ENCODE data around the gene RTP5. TPM values are rescaled to one million over a fixed set of nuclear protein-coding genes. Genes with fewer than 3 reads are reported as not detected.

RTP5 gene
- total RNA-seq, 1 experiment from 2014 or later: not detected

GRCh38 chr2:241911551-241911950 lies 42.0 kb downstream of the RTP5 start:
- Histone ChIP-seq H3K9me3 (ENCODE audit: control insufficient read depth in 1 of 2, insufficient read depth in 1 of 2, low read depth in 1 of 2, low read length in 2 of 2) (no peaks in the 10 kb centered on the region), H4K20me1 (ENCODE audit: insufficient read depth) (no peaks in the 10 kb centered on the region), H3K27ac (ENCODE audit: low read depth, low read length) (no peak overlapping the region), H3K4me2 (ENCODE audit: low read length) (no peak overlapping the region), H3K79me2 (ENCODE audit: insufficient read depth, low read length) (no peaks in the 10 kb centered on the region), H2AFZ (ENCODE audit: low read depth, low read length, poor library complexity, severe bottlenecking) (no peak overlapping the region), H3K9ac (ENCODE audit: low read length) (no peak overlapping the region), H3K9me2 (ENCODE audit: insufficient read depth) (no peaks in the 10 kb centered on the region), H3K27me3 (ENCODE audit: insufficient read depth, low read length) (no peaks in the 10 kb centered on the region), H3K4me3 (replicated peaks in 1 of 2; ENCODE audit: low read depth in 1 of 2, low read length in 2 of 2) (no peak overlapping the region), H3K4me1 (ENCODE audit: control insufficient read depth in 1 of 2, insufficient read depth in 2 of 2, low read length in 2 of 2) (no peaks in the 10 kb centered on the region), H3K36me3 (ENCODE audit: control insufficient read depth in 1 of 2, insufficient read depth in 2 of 2, low read length in 2 of 2) (no peaks in the 10 kb centered on the region)
- ChIA-PET POLR2A (no interaction called here), RAD21 (ENCODE audit: low non-redundant PET in 1 of 2, low total read pairs in 2 of 2, uncharacterized antibody in 2 of 2, unreplicated experiment in 2 of 2) (no interaction called here), CTCF (no interaction called here)
- no TSS peak for BruUV-seq (replicated peaks)
- intact Hi-C loops (cut with micrococcal nuclease): no loop called here
- no peak for TF ChIP-seq ZNF274 (IDR thresholded peaks at IDR 0.05; ENCODE audit: low read depth, low read length)
- no peak for TF ChIP-seq CEBPB (IDR thresholded peaks at IDR 0.05; ENCODE audit: low read depth)
- no peak for TF ChIP-seq EGR1 (IDR thresholded peaks at IDR 0.05; ENCODE audit: low read depth)
- TF ChIP-seq EZH2 (IDR thresholded peaks at IDR 0.05): no peak
- TF ChIP-seq SIN3A (IDR thresholded peaks at IDR 0.05; ENCODE audit: low read depth): no peak
- TF ChIP-seq ZBTB33 (IDR thresholded peaks at IDR 0.05; ENCODE audit: extremely low read depth, insufficient replicate concordance, low read length): no peak
- TF ChIP-seq YY1 (IDR thresholded peaks at IDR 0.05; ENCODE audit: extremely low read depth, insufficient replicate concordance, low read depth, low read length): no peak
- TF ChIP-seq RAD21 (IDR thresholded peaks at IDR 0.05; ENCODE audit: low read depth): no peak
- no peak for TF ChIP-seq FOSL1 (IDR thresholded peaks at IDR 0.05; ENCODE audit: low read depth)
- TF ChIP-seq REST (IDR thresholded peaks at IDR 0.05; ENCODE audit: low read depth): no peak
- TF ChIP-seq POLR2AphosphoS5 (IDR thresholded peaks at IDR 0.05; ENCODE audit: low read depth, low read length): no peak
- no peak for TF ChIP-seq ATF3 (IDR thresholded peaks at IDR 0.05)
- DNase-seq (ENCODE audit: low read depth, low spot score) (no peak), ATAC-seq (no peak)

Data from HCT116 (cell line).